ENCODE results near the gene MDK.

DNA sequence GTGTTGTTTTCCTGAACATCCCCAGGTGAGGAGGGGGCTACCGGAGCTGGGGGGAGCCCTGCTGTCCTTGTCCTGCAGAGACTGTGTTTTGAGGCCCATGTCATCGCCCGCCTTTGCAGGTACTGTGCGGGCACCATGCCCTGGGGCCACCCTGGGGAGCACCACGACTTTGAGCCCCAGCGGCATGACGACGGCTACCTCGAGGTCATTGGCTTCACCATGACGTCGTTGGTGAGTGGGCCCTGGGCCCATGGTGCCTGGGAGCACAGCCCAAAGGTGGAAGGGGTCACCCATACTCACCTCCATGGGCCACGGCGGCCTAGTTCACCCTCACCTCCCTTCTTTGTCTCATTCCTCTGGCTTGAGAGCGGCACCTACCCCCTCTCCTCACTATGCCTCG lies 6.7 kb upstream of the MDK start:
- TF ChIP-seq CTCF (IDR thresholded peaks at IDR 0.05), result no peak
- no peak for TF ChIP-seq POLR2A (IDR thresholded peaks at IDR 0.05)

Measured in right lobe of liver (tissue), 4 donors.